WTC11 (cell line): Measurements from ENCODE around the gene DMD. TPM values are rescaled to one million over a fixed set of nuclear protein-coding genes. Genes with fewer than 3 reads are reported as not detected.

Experiments
- ATAC-seq: fragments of 200-7000 bp; cut with Tn5 transposase; 2 replicates; pipeline ENCODE4 v1.10.0; 2021; ENCODE audit warnings: mild to moderate bottlenecking, moderate library complexity
- CTCF ChIA-PET: fragments of 300-600 bp; sonication (Branson Sonifier 250); formaldehyde crosslinking; loops from one replicate; lab custom pipeline; 2021; ENCODE audit warnings: antibody characterized with exemption; lab: Charles Lee
- POLR2A ChIA-PET: fragments of 350-600 bp; sonication (Branson Sonifier 250); formaldehyde crosslinking; loops from one replicate; lab custom pipeline; 2021; ENCODE audit warnings: antibody characterized with exemption; lab: Charles Lee
- DNase-seq: peaks from one replicate; pipeline ENCODE4 v3.0.0; 2021; ENCODE audit warnings: low spot score
- H3K27ac Mint-ChIP-seq: 2 replicates; pipeline ENCODE4 v1.8.0; 2021; ENCODE audit warnings: mixed read lengths
- H3K27me3 Mint-ChIP-seq: 2 replicates; pipeline ENCODE4 v1.8.0; 2021; ENCODE audit warnings: low read depth, mild to moderate bottlenecking, moderate library complexity, mixed read lengths
- H3K36me3 Mint-ChIP-seq: 2 replicates; pipeline ENCODE4 v1.8.0; 2021; ENCODE audit warnings: mixed read lengths
- H3K4me1 Mint-ChIP-seq: 2 replicates; pipeline ENCODE4 v1.8.0; 2022; ENCODE audit warnings: mixed read lengths
- H3K4me3 Mint-ChIP-seq: 2 replicates; pipeline ENCODE4 v1.8.0; 2021; ENCODE audit warnings: mild to moderate bottlenecking, moderate library complexity, mixed read lengths
- H3K9me3 Mint-ChIP-seq: 2 replicates; pipeline ENCODE4 v1.8.0; 2021; ENCODE audit warnings: mixed read lengths
- ATF2 ChIP-seq: sonication (generic); formaldehyde crosslinking; IDR thresholded peaks from 2 replicates; pipeline ENCODE4 v1.8.1; 2022; ENCODE audit warnings: low read depth, missing genetic modification reagents, borderline replicate concordance
- ATF3 ChIP-seq: sonication (generic); formaldehyde crosslinking; conservative IDR thresholded peaks from 2 replicates; pipeline ENCODE4 v1.8.1; 2022; ENCODE audit warnings: mild to moderate bottlenecking, missing genetic modification reagents
- CBFB ChIP-seq: sonication (generic); formaldehyde crosslinking; IDR thresholded peaks from 2 replicates; pipeline ENCODE4 v1.8.1; 2022; ENCODE audit warnings: mild to moderate bottlenecking, low read depth, missing genetic modification reagents
- CREB1 ChIP-seq: sonication (generic); formaldehyde crosslinking; IDR thresholded peaks from 2 replicates; pipeline ENCODE4 v1.8.0; 2023; ENCODE audit warnings: mild to moderate bottlenecking, missing genetic modification reagents
- CREM ChIP-seq: sonication (generic); formaldehyde crosslinking; IDR thresholded peaks from 2 replicates; pipeline ENCODE4 v1.8.1; 2022; ENCODE audit warnings: mild to moderate bottlenecking, missing genetic modification reagents, moderate library complexity
- ERG ChIP-seq: fragments of 250-450 bp; sonication (Bioruptor Pico); IDR thresholded peaks from 2 replicates; pipeline ENCODE4 v1.8.0; 2021; ENCODE audit warnings: mild to moderate bottlenecking
- ESRRA ChIP-seq: sonication (generic); formaldehyde crosslinking; IDR thresholded peaks from 2 replicates; pipeline ENCODE4 v1.8.1; 2022; ENCODE audit warnings: mild to moderate bottlenecking, missing genetic modification reagents, borderline replicate concordance
- FOXK1 ChIP-seq: sonication (generic); formaldehyde crosslinking; IDR thresholded peaks from 2 replicates; pipeline ENCODE4 v1.8.0; 2022; ENCODE audit warnings: mild to moderate bottlenecking, moderate library complexity, missing genetic modification reagents
- FOXP1 ChIP-seq: sonication (generic); formaldehyde crosslinking; IDR thresholded peaks from 2 replicates; pipeline ENCODE4 v1.8.0; 2022; ENCODE audit warnings: missing genetic modification reagents, mild to moderate bottlenecking, moderate library complexity, borderline replicate concordance
- GABPB1 ChIP-seq: sonication (generic); formaldehyde crosslinking; IDR thresholded peaks from 2 replicates; pipeline ENCODE4 v1.8.1; 2023; ENCODE audit warnings: mild to moderate bottlenecking, missing genetic modification reagents
- GRHL2 ChIP-seq: fragments of 250-450 bp; sonication (Bioruptor Pico); IDR thresholded peaks from 2 replicates; pipeline ENCODE4 v1.8.0; 2022; ENCODE audit warnings: mild to moderate bottlenecking, moderate library complexity; ENCODE audit not compliant: insufficient replicate concordance, severe bottlenecking
- JUN ChIP-seq: sonication (generic); formaldehyde crosslinking; IDR thresholded peaks from 2 replicates; pipeline ENCODE4 v1.8.0; 2023; ENCODE audit warnings: mild to moderate bottlenecking, missing genetic modification reagents
- MLX ChIP-seq: sonication (generic); formaldehyde crosslinking; IDR thresholded peaks from 2 replicates; pipeline ENCODE4 v1.8.1; 2023; ENCODE audit warnings: mild to moderate bottlenecking, missing genetic modification reagents, moderate library complexity
- NFATC4 ChIP-seq: fragments of 250-450 bp; sonication (Bioruptor Pico); IDR thresholded peaks from 2 replicates; pipeline ENCODE4 v1.9.0; 2021; ENCODE audit warnings: mild to moderate bottlenecking
- NFE2L1 ChIP-seq: sonication (generic); formaldehyde crosslinking; IDR thresholded peaks from 2 replicates; pipeline ENCODE4 v1.8.1; 2023; ENCODE audit warnings: missing genetic modification reagents
- NR1H2 ChIP-seq: sonication (generic); formaldehyde crosslinking; IDR thresholded peaks from 2 replicates; pipeline ENCODE4 v1.9.0; 2021; ENCODE audit warnings: mild to moderate bottlenecking, moderate library complexity, missing genetic modification reagents
- NR2C2 ChIP-seq: sonication (generic); formaldehyde crosslinking; IDR thresholded peaks from 2 replicates; pipeline ENCODE4 v1.8.0; 2022; ENCODE audit warnings: mild to moderate bottlenecking, missing genetic modification reagents
- NR3C1 ChIP-seq: sonication (generic); formaldehyde crosslinking; conservative IDR thresholded peaks from 2 replicates; pipeline ENCODE4 v1.8.1; 2023; ENCODE audit warnings: low read depth, mild to moderate bottlenecking, missing genetic modification reagents
- PREB ChIP-seq: sonication (generic); formaldehyde crosslinking; IDR thresholded peaks from 2 replicates; pipeline ENCODE4 v1.8.1; 2022; ENCODE audit warnings: mild to moderate bottlenecking, missing genetic modification reagents, moderate library complexity, borderline replicate concordance
- RORB ChIP-seq: fragments of 250-450 bp; sonication (Bioruptor Pico); IDR thresholded peaks from 2 replicates; pipeline ENCODE4 v1.9.0; 2021; ENCODE audit warnings: mild to moderate bottlenecking
- SMAD3 ChIP-seq: sonication (generic); formaldehyde crosslinking; IDR thresholded peaks from 2 replicates; pipeline ENCODE4 v1.8.0; 2022; ENCODE audit warnings: missing genetic modification reagents, mild to moderate bottlenecking, borderline replicate concordance
- SP1 ChIP-seq: sonication (generic); formaldehyde crosslinking; conservative IDR thresholded peaks from 2 replicates; pipeline ENCODE4 v1.8.1; 2022; ENCODE audit warnings: missing genetic modification reagents
- STAT6 ChIP-seq: sonication (generic); formaldehyde crosslinking; conservative IDR thresholded peaks from 2 replicates; pipeline ENCODE4 v1.8.1; 2023; ENCODE audit warnings: mild to moderate bottlenecking, low read depth, missing genetic modification reagents, moderate library complexity
- ZNF219 ChIP-seq: sonication (generic); formaldehyde crosslinking; IDR thresholded peaks from 2 replicates; pipeline ENCODE4 v1.8.0; 2023; ENCODE audit warnings: missing genetic modification reagents, mild to moderate bottlenecking, borderline replicate concordance
- ZNF263 ChIP-seq: sonication (generic); formaldehyde crosslinking; IDR thresholded peaks from 2 replicates; pipeline ENCODE4 v1.8.1; 2022; ENCODE audit warnings: low read depth, mild to moderate bottlenecking, moderate library complexity, missing genetic modification reagents
- total RNA-seq: library from RNA; stranded (reverse); gene quantifications from 3 replicates; pipeline ENCODE4 v1.2.3, GENCODE V29; 2021

Gene DMD
- total RNA-seq, 1 experiment from 2014 or later = 9.1 TPM

GRCh38 chrX:31178769-31179125 is 2032.6 kb downstream of the DMD start:
- no peak for ATAC-seq
- peaks cover 7% of the 10 kb centered on the region for H3K9me3 Mint-ChIP-seq
- ChIA-PET CTCF (no interaction called here), POLR2A (no interaction called here)
- peaks cover 17% of the 10 kb centered on the region for H3K36me3 Mint-ChIP-seq
- TF ChIP-seq RORB (CRISPR knock-in tag) (no peak), SP1 (CRISPR knock-in tag) (no peak), PREB (CRISPR knock-in tag) (no peak), NFATC4 (CRISPR knock-in tag) (no peak), ESRRA (CRISPR knock-in tag) (no peak), ATF3 (CRISPR knock-in tag) (no peak), GABPB1 (CRISPR knock-in tag) (no peak), STAT6 (CRISPR knock-in tag) (no peak), GRHL2 (no peak), ATF2 (CRISPR knock-in tag) (no peak), ERG (no peak), NR1H2 (no peak), NR2C2 (CRISPR knock-in tag) (no peak), ZNF263 (CRISPR knock-in tag) (no peak), SMAD3 (CRISPR knock-in tag) (no peak), CBFB (CRISPR knock-in tag) (no peak), FOXP1 (no peak)
- no peaks in the 10 kb centered on the region for H3K27me3 Mint-ChIP-seq
- H3K4me1 Mint-ChIP-seq = no peaks in the 10 kb centered on the region
- H3K4me3 Mint-ChIP-seq = no peak overlapping the region
- no peak for DNase-seq
- H3K27ac Mint-ChIP-seq = no peak overlapping the region

- Mint-ChIP-seq H3K9me3 (peaks cover 7% of the 10 kb centered on the region), H3K36me3 (peaks cover 17% of the 10 kb centered on the region), H3K4me3 (no peak overlapping the region), H3K27me3 (no peaks in the 10 kb centered on the region), H3K4me1 (no peaks in the 10 kb centered on the region), H3K27ac (no peak overlapping the region)
- DNase-seq (no peak), ATAC-seq (no peak)
- ChIA-PET POLR2A (no interaction called here), CTCF (no interaction called here)
- TF ChIP-seq CREB1 (CRISPR knock-in tag) (no peak), ZNF219 (CRISPR knock-in tag) (no peak), JUN (CRISPR knock-in tag) (no peak), NR3C1 (CRISPR knock-in tag) (no peak), NFE2L1 (CRISPR knock-in tag) (no peak), MLX (no peak), CREM (CRISPR knock-in tag) (no peak), FOXK1 (no peak)
Measured at GRCh38 chrX:31178064-31178768, 2033.1 kb downstream of the DMD start.
